K562 (cell line): ENCODE measurements around the gene ZFP62. TPM values are rescaled to one million over a fixed set of nuclear protein-coding genes. Genes with fewer than 3 reads are reported as not detected.

Experiments
- ATAC-seq: fragments of 200-7000 bp; cut with Tn5 transposase; 3 replicates; pipeline ENCODE4 v1.9.1; 2020; ENCODE audit warnings: moderate library complexity
- BruUV-seq: library from RNA; stranded (reverse); fragments of 400-500 nt; replicated peaks from 2 replicates; lab custom pipeline; 2021; lab: Mats Ljungman, UMichigan
- CTCF ChIA-PET: fragments of 300-600 bp; formaldehyde crosslinking; extraction: SDS; loops from one replicate; lab custom pipeline; 2021; ENCODE audit warnings: low intra/inter-chr PET ratio; lab: Yijun Ruan, JAX
- POLR2A ChIA-PET: fragments of 300-600, 350-650 bp; sonication (Branson Sonifier 250); formaldehyde crosslinking; extraction: SDS; loops from one replicate; lab custom pipeline; 2021; ENCODE audit warnings: antibody characterized with exemption, inconsistent platforms; lab: Yijun Ruan, JAX
- DNase-seq, 4 experiments: peaks; one replicate each; pipeline versions ENCODE4 v3.0.0 to v3.0.0-alpha.2; 2011 to 2018; ENCODE audit warnings: low spot score in 3 of 4, mixed read lengths in 3 of 4; ENCODE audit errors: extremely low read depth in 1 of 4
- FAIRE-seq: peaks from 2 replicates; lab custom pipeline; 2011; peaks lifted over from hg19 to GRCh38; lab: Jason Lieb, UNC
- H2AFZ ChIP-seq: 2 replicates; pipeline ENCODE4 v1.6.0; 2011; ENCODE audit warnings: low read depth, low read length, control low read depth, inconsistent platforms
- H3K27ac ChIP-seq: fragments of 200-600 bp; 3 replicates; pipeline ENCODE4 v1.8.0; 2011; ENCODE audit warnings: low read depth, mild to moderate bottlenecking, control low read depth, inconsistent platforms, low read length, moderate library complexity, mixed read lengths; ENCODE audit errors: extremely low read depth
- H3K27me3 ChIP-seq, 2 experiments: fragments of 300-600 bp in 1 of 2; 2 replicates in 1 of 2; 3 replicates in 1 of 2; pipeline versions ENCODE4 v1.6.0 to v1.8.0; 2011; ENCODE audit warnings: inconsistent platforms in 2 of 2, low read length in 2 of 2, mild to moderate bottlenecking in 1 of 2, mixed read lengths in 1 of 2, moderate library complexity in 1 of 2; ENCODE audit not compliant: control insufficient read depth in 2 of 2, insufficient read depth in 2 of 2
- H3K36me3 ChIP-seq: fragments of 300-600 bp; 3 replicates; pipeline ENCODE4 v1.8.0; 2011; ENCODE audit warnings: mild to moderate bottlenecking, low read length, inconsistent platforms; ENCODE audit not compliant: control insufficient read depth, insufficient read depth
- H3K4me1 ChIP-seq, 2 experiments: fragments of 200-600 bp in 1 of 2; replicated peaks in 1 of 2; 2 replicates in 1 of 2; 3 replicates in 1 of 2; pipeline versions ENCODE4 v1.5.1 to v1.8.0; 2011; ENCODE audit warnings: inconsistent platforms in 2 of 2, low read length in 2 of 2, mild to moderate bottlenecking in 1 of 2, mixed read lengths in 1 of 2, moderate library complexity in 1 of 2; ENCODE audit not compliant: control insufficient read depth in 2 of 2, insufficient read depth in 2 of 2
- H3K4me2 ChIP-seq: 2 replicates; pipeline ENCODE4 v1.6.1; 2011; ENCODE audit warnings: low read length, control low read depth, inconsistent platforms, mixed read lengths; ENCODE audit not compliant: insufficient read depth
- H3K4me3 ChIP-seq: fragments of 200-600 bp; sonication (generic), shearing (Covaris generic); 2 replicates; pipeline ENCODE4 v1.5.1; 2016; ENCODE audit warnings: control low read depth, inconsistent platforms
- H3K79me2 ChIP-seq: fragments of 200-600 bp; 3 replicates; pipeline ENCODE4 v1.8.0; 2011; ENCODE audit warnings: low read length, inconsistent platforms; ENCODE audit not compliant: control insufficient read depth, insufficient read depth
- H3K9ac ChIP-seq, 2 experiments: 2 replicates each; pipeline versions ENCODE4 v1.6.0 to v1.6.1; 2011; ENCODE audit warnings: low read depth in 2 of 2, low read length in 2 of 2, control low read depth in 1 of 2, inconsistent platforms in 1 of 2, mild to moderate bottlenecking in 1 of 2, mixed read lengths in 1 of 2; ENCODE audit not compliant: insufficient read depth in 1 of 2
- H3K9me1 ChIP-seq: one replicate; pipeline ENCODE4 v1.6.0; 2011; ENCODE audit warnings: inconsistent platforms, mild to moderate bottlenecking, low read length, moderate library complexity; ENCODE audit not compliant: control insufficient read depth, insufficient read depth
- H3K9me3 ChIP-seq: replicated peaks from 2 replicates; pipeline ENCODE4 v1.5.1; 2011; ENCODE audit warnings: low read depth, low read length, inconsistent platforms; ENCODE audit not compliant: control insufficient read depth, insufficient read depth
- H4K20me1 ChIP-seq: replicated peaks from 2 replicates; pipeline ENCODE4 v1.6.1; 2011; ENCODE audit warnings: low read length, inconsistent platforms, mixed read lengths; ENCODE audit not compliant: control insufficient read depth, insufficient read depth
- BRCA1 ChIP-seq, 2 experiments: fragments of 450-650 bp in 1 of 2; sonication (generic) in 1 of 2; formaldehyde crosslinking in 1 of 2; IDR thresholded peaks; 2 replicates each; pipeline versions ENCODE4 v1.5.0 to v1.6.1; 2017 to 2020; ENCODE audit warnings: mild to moderate bottlenecking in 1 of 2, missing genetic modification reagents in 1 of 2
- CBX5 ChIP-seq: IDR thresholded peaks from 2 replicates; pipeline ENCODE4 v1.6.1; 2014; ENCODE audit warnings: low read depth, borderline replicate concordance
- E2F5 ChIP-seq: sonication (generic); formaldehyde crosslinking; IDR thresholded peaks from 2 replicates; pipeline ENCODE4 v1.8.0; 2022; ENCODE audit warnings: mild to moderate bottlenecking, missing genetic modification reagents
- ELF4 ChIP-seq: fragments of 450-650 bp; formaldehyde crosslinking; IDR thresholded peaks from 2 replicates; pipeline ENCODE4 v1.4.0; 2022; ENCODE audit warnings: missing genetic modification characterization
- EP300 ChIP-seq: IDR thresholded peaks from 2 replicates; pipeline ENCODE4 v1.6.1; 2012; ENCODE audit warnings: low read length, improper control_type of control experiment
- LARP7 ChIP-seq: fragments of 450-650 bp; IDR thresholded peaks from 2 replicates; pipeline ENCODE4 v1.6.1; 2016
- PHB ChIP-seq: fragments of 250-450 bp; sonication (Bioruptor Pico); IDR thresholded peaks from 2 replicates; pipeline ENCODE4 v1.5.0; 2021
- PTBP1 ChIP-seq: fragments of 200-400 bp; formaldehyde crosslinking; IDR thresholded peaks from 2 replicates; pipeline ENCODE4 v1.6.1; 2017; ENCODE audit warnings: low read depth, low read length
- PTTG1 ChIP-seq: fragments of 450-650 bp; IDR thresholded peaks from 2 replicates; pipeline ENCODE4 v1.6.1; 2016; ENCODE audit warnings: low read depth, mild to moderate bottlenecking, missing genetic modification characterization, missing compliant biosample characterization
- RUNX1 ChIP-seq: sonication (generic); IDR thresholded peaks from 2 replicates; pipeline ENCODE4 v1.6.1; 2016; ENCODE audit warnings: antibody characterized with exemption, low read depth
- U2AF1 ChIP-seq: fragments of 200-400 bp; formaldehyde crosslinking; optimal IDR thresholded peaks from 2 replicates; pipeline ENCODE3; 2017; ENCODE audit warnings: mild to moderate bottlenecking, low read depth, low read length, moderate library complexity
- ZNF354B ChIP-seq: fragments of 250-450 bp; sonication (Bioruptor Pico); IDR thresholded peaks from 2 replicates; pipeline ENCODE4 v1.4.0; 2020
- ZNF583 ChIP-seq: fragments of 250-450 bp; sonication (Bioruptor Pico); IDR thresholded peaks from 2 replicates; pipeline ENCODE4 v1.4.0; 2020
- WGBS: fragments of 100-300 bp; shearing (Covaris generic); methylation state at CpG from one replicate; pipeline ENCODE4 v1.1.6; 2016; ENCODE audit warnings: low coverage, mixed read lengths; ENCODE audit not compliant: insufficient coverage; ENCODE audit errors: missing lambda C conversion rate; 5-methylcytosine and 5-hydroxymethylcytosine counted together
- in situ Hi-C: fragments of 300-500 bp; cut with MboI; formaldehyde crosslinking; loops from 4 replicates; pipeline ENCODE4 v1.15.0; 2018; ENCODE audit warnings: inconsistent platforms, mixed read lengths
- intact Hi-C: fragments of 100-400 bp; cut with micrococcal nuclease; formaldehyde crosslinking; loops from 2 replicates; pipeline ENCODE4 v1.14.2; 2022
- polyA plus RNA-seq, 8 experiments: library from polyadenylated mRNA; depleted of rRNA in 4 of 8; stranded (reverse) in 5 of 8; unstranded in 3 of 8; fragments of >200 nt; fragmentation: Nextera tagmentation in 2 of 8; fragmentation: Illumina TruSeq in 1 of 8; extraction: Ambion mirVana in 2 of 8; extraction: Trizol in 1 of 8; gene quantifications; 2 replicates each; pipeline versions ENCODE4 v1.2.1 to v1.2.3, GENCODE V29; 2011 to 2014; ENCODE audit warnings: inconsistent platforms in 1 of 8, missing spikeins in 1 of 8
- total RNA-seq, 7 experiments: library from RNA; depleted of rRNA in 6 of 7; stranded (reverse); fragments of >200 nt in 6 of 7; fragmentation: Illumina TruSeq in 2 of 7; extraction: Trizol in 2 of 7; gene quantifications; 2 replicates each; pipeline versions ENCODE4 v1.2.1 to v1.2.3, GENCODE V29; 2011 to 2021; ENCODE audit warnings: low replicate concordance in 1 of 7
- TF ChIP-seq, protein P1 (sequence below): fragments of 250-450 bp; sonication (Bioruptor Pico); IDR thresholded peaks from 2 replicates; pipeline ENCODE4 v1.4.0; 2020

Gene ZFP62
- total and polyA plus RNA-seq, 9 of the 15 experiments (the other 6 are each of a cell fraction or from before 2014, with no cell fraction given): 12.2 to 37.5 (median 25.0) TPM

DNA sequence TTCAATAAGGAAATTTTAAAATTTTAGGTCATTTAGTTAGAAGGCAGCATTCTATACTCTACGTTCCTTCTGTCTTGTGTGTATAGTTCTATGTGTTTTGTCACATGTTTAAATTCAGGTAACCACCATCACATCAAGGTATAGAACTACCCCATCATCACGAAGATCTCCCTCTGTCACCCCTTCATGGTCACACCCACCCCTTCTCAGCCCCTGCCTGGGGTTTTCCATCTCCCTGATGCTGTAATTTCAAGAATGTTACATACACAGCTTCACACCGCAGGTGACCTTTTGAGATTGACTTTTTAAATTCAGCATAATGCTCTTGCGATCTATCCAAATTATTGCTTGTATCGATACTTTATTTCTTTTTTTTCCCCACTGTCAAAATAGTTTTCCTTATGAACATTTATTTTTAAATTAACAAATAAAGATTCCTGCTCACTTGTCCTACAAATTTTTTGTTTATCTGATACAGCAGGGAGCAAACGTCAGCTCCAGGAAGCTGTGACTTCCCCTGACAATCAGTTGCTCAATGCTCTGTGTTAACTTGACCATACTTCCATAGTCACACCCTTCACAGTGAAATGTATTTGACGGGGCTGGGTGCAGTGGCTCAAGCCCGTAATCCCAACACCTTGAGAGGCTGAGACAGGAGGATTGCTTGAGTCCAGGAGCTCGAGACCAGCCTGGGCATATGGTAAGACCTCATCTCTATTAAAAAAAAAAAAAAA lies 48.1 kb upstream of the ZFP62 start:
- no peak overlapping the region for H3K27ac ChIP-seq
- POLR2A ChIA-PET: no interaction called here
- H3K9ac ChIP-seq: no peak overlapping the region
- H3K9me1 ChIP-seq: no peaks in the 10 kb centered on the region
- no peaks in the 10 kb centered on the region for H3K27me3 ChIP-seq
- FAIRE-seq (no peak), DNase-seq (peak in 1 of 4 experiments; percentile 2), ATAC-seq (no peak)
- H4K20me1 ChIP-seq: no peaks in the 10 kb centered on the region
- 65% methylated on average over 9 of the region's 9 CpGs for WGBS
- H3K4me1 ChIP-seq: peaks cover 0 to 9% of the 10 kb centered on the region in 2 experiments; a peak in 4 of 5 replicates
- H2AFZ ChIP-seq: no peak overlapping the region
- BruUV-seq: no TSS peak
- intact Hi-C loops (no loop called here), in situ Hi-C loops (no loop called here)
- H3K36me3 ChIP-seq: no peaks in the 10 kb centered on the region
- TF ChIP-seq PHB (CRISPR knock-in tag) (no peak), RUNX1 (no peak), ZNF583 (CRISPR knock-in tag) (no peak), U2AF1 (no peak), ZNF354B (CRISPR knock-in tag) (no peak), ELF4 (CRISPR knock-in tag) (no peak), EP300 (no peak), BRCA1 (IDR thresholded peaks at IDR 0.05) (no peak), BRCA1 (CRISPR knock-in tag; IDR thresholded peaks at IDR 0.05) (no peak), E2F5 (CRISPR knock-in tag) (no peak), PTBP1 (no peak), PTTG1 (tag) (no peak), LARP7 (no peak), CBX5 (no peak)
- TF ChIP-seq, protein P1, sequence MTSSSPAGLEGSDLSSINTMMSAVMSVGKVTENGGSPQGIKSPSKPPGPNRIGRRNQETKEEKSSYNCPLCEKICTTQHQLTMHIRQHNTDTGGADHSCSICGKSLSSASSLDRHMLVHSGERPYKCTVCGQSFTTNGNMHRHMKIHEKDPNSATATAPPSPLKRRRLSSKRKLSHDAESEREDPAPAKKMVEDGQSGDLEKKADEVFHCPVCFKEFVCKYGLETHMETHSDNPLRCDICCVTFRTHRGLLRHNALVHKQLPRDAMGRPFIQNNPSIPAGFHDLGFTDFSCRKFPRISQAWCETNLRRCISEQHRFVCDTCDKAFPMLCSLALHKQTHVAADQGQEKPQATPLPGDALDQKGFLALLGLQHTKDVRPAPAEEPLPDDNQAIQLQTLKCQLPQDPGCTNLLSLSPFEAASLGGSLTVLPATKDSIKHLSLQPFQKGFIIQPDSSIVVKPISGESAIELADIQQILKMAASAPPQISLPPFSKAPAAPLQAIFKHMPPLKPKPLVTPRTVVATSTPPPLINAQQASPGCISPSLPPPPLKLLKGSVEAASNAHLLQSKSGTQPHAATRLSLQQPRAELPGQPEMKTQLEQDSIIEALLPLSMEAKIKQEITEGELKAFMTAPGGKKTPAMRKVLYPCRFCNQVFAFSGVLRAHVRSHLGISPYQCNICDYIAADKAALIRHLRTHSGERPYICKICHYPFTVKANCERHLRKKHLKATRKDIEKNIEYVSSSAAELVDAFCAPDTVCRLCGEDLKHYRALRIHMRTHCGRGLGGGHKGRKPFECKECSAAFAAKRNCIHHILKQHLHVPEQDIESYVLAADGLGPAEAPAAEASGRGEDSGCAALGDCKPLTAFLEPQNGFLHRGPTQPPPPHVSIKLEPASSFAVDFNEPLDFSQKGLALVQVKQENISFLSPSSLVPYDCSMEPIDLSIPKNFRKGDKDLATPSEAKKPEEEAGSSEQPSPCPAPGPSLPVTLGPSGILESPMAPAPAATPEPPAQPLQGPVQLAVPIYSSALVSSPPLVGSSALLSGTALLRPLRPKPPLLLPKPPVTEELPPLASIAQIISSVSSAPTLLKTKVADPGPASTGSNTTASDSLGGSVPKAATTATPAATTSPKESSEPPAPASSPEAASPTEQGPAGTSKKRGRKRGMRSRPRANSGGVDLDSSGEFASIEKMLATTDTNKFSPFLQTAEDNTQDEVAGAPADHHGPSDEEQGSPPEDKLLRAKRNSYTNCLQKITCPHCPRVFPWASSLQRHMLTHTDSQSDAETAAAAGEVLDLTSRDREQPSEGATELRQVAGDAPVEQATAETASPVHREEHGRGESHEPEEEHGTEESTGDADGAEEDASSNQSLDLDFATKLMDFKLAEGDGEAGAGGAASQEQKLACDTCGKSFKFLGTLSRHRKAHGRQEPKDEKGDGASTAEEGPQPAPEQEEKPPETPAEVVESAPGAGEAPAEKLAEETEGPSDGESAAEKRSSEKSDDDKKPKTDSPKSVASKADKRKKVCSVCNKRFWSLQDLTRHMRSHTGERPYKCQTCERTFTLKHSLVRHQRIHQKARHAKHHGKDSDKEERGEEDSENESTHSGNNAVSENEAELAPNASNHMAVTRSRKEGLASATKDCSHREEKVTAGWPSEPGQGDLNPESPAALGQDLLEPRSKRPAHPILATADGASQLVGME (CRISPR knock-in tag): no peak
- H3K9me3 ChIP-seq: peaks cover 3% of the 10 kb centered on the region
- H3K79me2 ChIP-seq: no peaks in the 10 kb centered on the region
- CTCF ChIA-PET: no interaction called here
- H3K4me2 ChIP-seq: no peak overlapping the region
- H3K4me3 ChIP-seq: no peak overlapping the region
